ENCODE measurements around the gene B4GALT5.

DNA sequence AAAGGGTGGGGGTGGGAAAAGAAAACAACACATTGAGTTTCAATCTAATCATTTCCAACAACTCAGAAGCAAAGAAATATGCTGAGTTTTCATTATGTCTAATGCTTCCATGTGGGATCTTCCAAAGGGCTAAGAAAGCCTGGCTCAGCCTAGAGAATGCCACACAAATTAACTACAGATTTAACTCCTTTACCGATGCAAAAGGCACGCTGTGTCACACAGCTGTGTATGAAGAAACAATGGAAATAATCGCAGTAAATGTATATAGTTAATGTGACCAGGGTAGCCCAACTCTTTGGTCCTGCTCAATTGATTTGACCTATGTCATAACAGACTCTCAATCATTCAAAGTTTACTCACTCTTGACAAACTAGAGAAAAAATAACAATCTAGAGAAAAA is 17.8 kb downstream of the B4GALT5 start:
- TF ChIP-seq, protein P1, sequence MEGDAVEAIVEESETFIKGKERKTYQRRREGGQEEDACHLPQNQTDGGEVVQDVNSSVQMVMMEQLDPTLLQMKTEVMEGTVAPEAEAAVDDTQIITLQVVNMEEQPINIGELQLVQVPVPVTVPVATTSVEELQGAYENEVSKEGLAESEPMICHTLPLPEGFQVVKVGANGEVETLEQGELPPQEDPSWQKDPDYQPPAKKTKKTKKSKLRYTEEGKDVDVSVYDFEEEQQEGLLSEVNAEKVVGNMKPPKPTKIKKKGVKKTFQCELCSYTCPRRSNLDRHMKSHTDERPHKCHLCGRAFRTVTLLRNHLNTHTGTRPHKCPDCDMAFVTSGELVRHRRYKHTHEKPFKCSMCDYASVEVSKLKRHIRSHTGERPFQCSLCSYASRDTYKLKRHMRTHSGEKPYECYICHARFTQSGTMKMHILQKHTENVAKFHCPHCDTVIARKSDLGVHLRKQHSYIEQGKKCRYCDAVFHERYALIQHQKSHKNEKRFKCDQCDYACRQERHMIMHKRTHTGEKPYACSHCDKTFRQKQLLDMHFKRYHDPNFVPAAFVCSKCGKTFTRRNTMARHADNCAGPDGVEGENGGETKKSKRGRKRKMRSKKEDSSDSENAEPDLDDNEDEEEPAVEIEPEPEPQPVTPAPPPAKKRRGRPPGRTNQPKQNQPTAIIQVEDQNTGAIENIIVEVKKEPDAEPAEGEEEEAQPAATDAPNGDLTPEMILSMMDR (conservative IDR thresholded peaks at IDR 0.05 in 1 of 2, IDR thresholded peaks at IDR 0.05 in 1 of 2; ENCODE audit: extremely low read depth in 1 of 2, insufficient read depth in 1 of 2, low read depth in 1 of 2, low read length in 2 of 2): no peak
- no peak for TF ChIP-seq EZH2 (IDR thresholded peaks at IDR 0.05; ENCODE audit: borderline replicate concordance, low read length)
